Peyer's patch (tissue), 4 donors: ENCODE results near the gene GUCA1A. TPM values are rescaled to one million over a fixed set of nuclear protein-coding genes. Genes with fewer than 3 reads are reported as not detected.

ENCODE experiments used
- DNase-seq, 3 donors: peaks; one replicate each; pipeline ENCODE4 v3.0.0-alpha.2; 2017 to 2019
- H3K27ac ChIP-seq, 4 donors: fragments of 200-600 bp; sonication (generic); one replicate each; pipeline ENCODE4 v1.5.1; 2016 to 2019
- H3K27me3 ChIP-seq, 2 donors: fragments of 200-600 bp; sonication (generic); one replicate each; pipeline ENCODE4 v1.5.1; 2019
- H3K36me3 ChIP-seq, 3 donors: fragments of 200-600 bp; sonication (generic); one replicate each; pipeline ENCODE4 v1.5.1; 2016 to 2019
- H3K4me1 ChIP-seq, 4 donors: fragments of 200-600 bp; sonication (generic); one replicate each; pipeline ENCODE4 v1.5.1; 2016 to 2019
- H3K4me3 ChIP-seq, 4 donors: fragments of 200-600 bp; sonication (generic); 1 replicate in 3 of 4; 2 replicates in 1 of 4; pipeline ENCODE4 v1.5.1; 2016 to 2019; ENCODE audit warnings: mild to moderate bottlenecking in 1 of 4
- H3K9me3 ChIP-seq, 4 donors: fragments of 200-600 bp; sonication (generic); one replicate each; pipeline ENCODE4 v1.5.1; 2016 to 2019; ENCODE audit warnings: mild to moderate bottlenecking in 1 of 4
- POLR2A ChIP-seq, 2 donors: fragments of 450-650 bp; IDR thresholded peaks; one replicate each; pipeline ENCODE4 v1.5.1; 2017; ENCODE audit warnings: antibody characterized with exemption in 2 of 2, mild to moderate bottlenecking in 2 of 2, moderate library complexity in 2 of 2
- total RNA-seq, 4 donors: library from RNA; depleted of rRNA; stranded (reverse); fragments of >200 nt; gene quantifications; one replicate each; pipeline ENCODE4 v1.1.0, GENCODE V29; 2016
- TF ChIP-seq, protein P1 (sequence below), 6 experiments: fragments of 450-650 bp in 4 of 6; fragments of 200-600 bp in 2 of 6; sonication (generic) in 1 of 6; IDR thresholded peaks; one replicate each; pipeline ENCODE4 v1.5.1; 2017 to 2019; ENCODE audit warnings: antibody characterized with exemption in 6 of 6, mild to moderate bottlenecking in 3 of 6, moderate library complexity in 1 of 6

The GUCA1A gene
- total RNA-seq, 4 donors from 2014 or later, result not detected

DNA sequence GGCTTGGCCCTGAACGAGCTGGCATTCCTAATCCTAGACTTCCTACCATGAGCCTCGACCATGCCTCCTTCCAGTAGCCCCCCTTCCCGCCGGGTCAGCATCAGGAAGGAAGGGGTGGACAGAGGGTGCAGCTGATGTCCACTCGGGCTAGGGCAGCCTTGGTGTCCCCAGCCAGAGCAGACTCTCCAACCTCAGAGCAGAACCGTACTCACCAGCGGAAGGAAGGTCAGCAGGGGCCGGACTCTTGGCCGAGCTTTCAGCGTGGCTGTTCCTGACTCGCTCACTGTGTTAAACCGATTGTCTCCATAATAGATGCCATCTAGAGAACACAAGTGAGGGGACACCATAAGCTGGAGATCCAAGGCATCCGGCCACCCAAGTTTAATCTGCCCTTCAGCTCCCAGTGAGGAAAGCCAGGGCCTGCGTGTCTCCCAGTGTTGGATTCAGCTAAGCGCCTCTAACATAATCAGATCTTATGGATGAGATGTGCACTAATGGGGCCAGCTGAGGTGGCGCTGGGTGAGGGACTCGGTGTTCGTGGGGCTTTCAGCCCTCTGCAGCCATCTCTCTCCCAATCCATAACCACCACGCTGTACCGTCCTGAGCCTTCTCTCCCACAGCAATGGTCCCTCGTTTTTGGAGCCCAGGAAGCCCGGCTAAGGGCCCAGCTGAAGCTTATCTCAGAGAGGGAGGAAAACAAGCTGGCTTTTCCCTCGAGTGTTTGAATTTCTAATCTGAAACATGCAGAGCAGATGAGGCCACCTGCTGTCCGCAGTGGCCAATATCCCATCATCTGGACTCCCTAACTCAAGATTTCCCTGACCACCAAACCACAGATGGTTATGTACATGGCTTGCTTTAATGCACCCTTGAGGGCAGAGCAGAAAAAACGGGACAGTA is 44.5 kb upstream of the GUCA1A start:
- peaks cover 0 to 7% (median 0%) of the 10 kb centered on the region in 4 donors for H3K4me1 ChIP-seq
- no peaks in the 10 kb centered on the region for H3K27me3 ChIP-seq
- peaks cover 0 to 28% (median 0%) of the 10 kb centered on the region in 3 donors for H3K36me3 ChIP-seq
- H3K27ac ChIP-seq, result no peak overlapping the region
- H3K9me3 ChIP-seq, result no peaks in the 10 kb centered on the region
- no peak overlapping the region for H3K4me3 ChIP-seq
- TF ChIP-seq, protein P1, sequence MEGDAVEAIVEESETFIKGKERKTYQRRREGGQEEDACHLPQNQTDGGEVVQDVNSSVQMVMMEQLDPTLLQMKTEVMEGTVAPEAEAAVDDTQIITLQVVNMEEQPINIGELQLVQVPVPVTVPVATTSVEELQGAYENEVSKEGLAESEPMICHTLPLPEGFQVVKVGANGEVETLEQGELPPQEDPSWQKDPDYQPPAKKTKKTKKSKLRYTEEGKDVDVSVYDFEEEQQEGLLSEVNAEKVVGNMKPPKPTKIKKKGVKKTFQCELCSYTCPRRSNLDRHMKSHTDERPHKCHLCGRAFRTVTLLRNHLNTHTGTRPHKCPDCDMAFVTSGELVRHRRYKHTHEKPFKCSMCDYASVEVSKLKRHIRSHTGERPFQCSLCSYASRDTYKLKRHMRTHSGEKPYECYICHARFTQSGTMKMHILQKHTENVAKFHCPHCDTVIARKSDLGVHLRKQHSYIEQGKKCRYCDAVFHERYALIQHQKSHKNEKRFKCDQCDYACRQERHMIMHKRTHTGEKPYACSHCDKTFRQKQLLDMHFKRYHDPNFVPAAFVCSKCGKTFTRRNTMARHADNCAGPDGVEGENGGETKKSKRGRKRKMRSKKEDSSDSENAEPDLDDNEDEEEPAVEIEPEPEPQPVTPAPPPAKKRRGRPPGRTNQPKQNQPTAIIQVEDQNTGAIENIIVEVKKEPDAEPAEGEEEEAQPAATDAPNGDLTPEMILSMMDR (IDR thresholded peaks at IDR 0.05), result no peak
- no peak for TF ChIP-seq POLR2A (IDR thresholded peaks at IDR 0.05)
- DNase-seq, result no peak

DNA sequence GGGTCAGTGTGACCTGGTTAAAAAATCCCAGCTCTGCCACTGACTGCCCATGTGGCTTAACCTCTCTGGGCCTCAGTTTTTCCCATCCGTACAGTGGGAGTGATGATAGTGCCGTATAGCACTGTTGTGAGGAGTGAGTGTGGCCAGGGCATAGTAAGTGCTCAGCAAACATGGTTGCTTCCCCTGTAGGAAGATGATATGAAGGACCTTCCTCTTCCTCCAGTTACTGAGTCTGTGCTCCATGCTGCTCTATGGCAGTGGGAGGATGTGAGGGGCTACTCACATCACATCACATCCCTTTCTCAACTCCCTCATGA is 43.8 kb upstream of the GUCA1A start:
- TF ChIP-seq, protein P1 (IDR thresholded peaks at IDR 0.05), result no peak
- TF ChIP-seq POLR2A (IDR thresholded peaks at IDR 0.05), result no peak
- Histone ChIP-seq H3K4me3 (no peak overlapping the region), H3K9me3 (no peaks in the 10 kb centered on the region), H3K27me3 (no peaks in the 10 kb centered on the region), H3K4me1 (peaks cover 0 to 7% (median 0%) of the 10 kb centered on the region in 4 donors), H3K36me3 (peaks cover 0 to 28% (median 0%) of the 10 kb centered on the region in 3 donors), H3K27ac (no peak overlapping the region)
- DNase-seq, result no peak

DNA sequence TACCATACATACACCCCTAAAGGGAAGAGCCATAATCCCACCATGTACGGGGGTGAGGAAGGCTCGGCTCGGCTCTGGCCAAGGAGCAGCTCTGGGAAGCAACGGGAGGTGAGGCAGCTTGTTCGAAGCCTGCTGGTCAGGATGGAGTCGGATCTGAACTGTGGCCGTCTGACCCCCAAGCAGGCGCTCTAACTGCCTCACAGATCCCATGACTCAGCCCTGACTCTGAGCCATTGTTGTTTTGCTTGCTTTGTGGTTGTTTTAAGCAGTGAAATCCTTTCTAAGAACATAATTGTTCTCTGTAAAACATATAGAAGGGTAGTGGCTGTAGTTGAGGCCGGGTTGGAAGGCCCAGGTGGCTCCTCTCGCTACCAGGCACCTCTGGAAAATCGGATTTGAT is 41.6 kb upstream of the GUCA1A start:
- Histone ChIP-seq H3K27me3 (no peaks in the 10 kb centered on the region), H3K4me1 (peaks cover 0 to 13% (median 0%) of the 10 kb centered on the region in 4 donors), H3K9me3 (no peaks in the 10 kb centered on the region), H3K4me3 (no peak overlapping the region), H3K27ac (no peak overlapping the region), H3K36me3 (peaks cover 0 to 21% (median 0%) of the 10 kb centered on the region in 3 donors)
- DNase-seq, result no peak
- TF ChIP-seq, protein P1 (IDR thresholded peaks at IDR 0.05), result no peak
- no peak for TF ChIP-seq POLR2A (IDR thresholded peaks at IDR 0.05)

DNA sequence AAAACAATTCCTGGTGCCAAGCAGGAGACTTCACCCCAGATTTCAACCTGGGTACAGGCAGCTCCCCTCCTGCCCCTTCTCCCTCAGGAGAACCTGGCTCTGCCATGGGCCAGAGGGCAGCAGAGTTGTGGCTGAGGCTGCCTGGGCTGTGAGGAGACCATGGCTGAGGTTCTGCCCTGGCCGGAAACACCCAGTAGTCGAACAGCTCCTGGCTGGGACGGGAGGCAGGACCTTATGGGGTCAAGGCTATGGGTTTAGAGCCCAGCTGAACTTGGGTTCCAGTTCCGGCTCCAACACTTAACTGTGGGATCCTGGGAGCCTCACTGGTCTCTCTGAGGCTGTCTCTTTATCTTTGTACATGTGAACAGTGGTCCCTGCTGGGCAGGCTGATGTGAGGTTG is 39.2 kb upstream of the GUCA1A start:
- Histone ChIP-seq H3K4me3 (no peak overlapping the region), H3K4me1 (peaks cover 0 to 31% (median 0%) of the 10 kb centered on the region in 4 donors), H3K9me3 (no peaks in the 10 kb centered on the region), H3K27ac (no peak overlapping the region), H3K36me3 (peaks cover 0 to 15% (median 0%) of the 10 kb centered on the region in 3 donors), H3K27me3 (no peaks in the 10 kb centered on the region)
- TF ChIP-seq, protein P1 (IDR thresholded peaks at IDR 0.05), result no peak
- no peak for TF ChIP-seq POLR2A (IDR thresholded peaks at IDR 0.05)
- DNase-seq, result no peak

DNA sequence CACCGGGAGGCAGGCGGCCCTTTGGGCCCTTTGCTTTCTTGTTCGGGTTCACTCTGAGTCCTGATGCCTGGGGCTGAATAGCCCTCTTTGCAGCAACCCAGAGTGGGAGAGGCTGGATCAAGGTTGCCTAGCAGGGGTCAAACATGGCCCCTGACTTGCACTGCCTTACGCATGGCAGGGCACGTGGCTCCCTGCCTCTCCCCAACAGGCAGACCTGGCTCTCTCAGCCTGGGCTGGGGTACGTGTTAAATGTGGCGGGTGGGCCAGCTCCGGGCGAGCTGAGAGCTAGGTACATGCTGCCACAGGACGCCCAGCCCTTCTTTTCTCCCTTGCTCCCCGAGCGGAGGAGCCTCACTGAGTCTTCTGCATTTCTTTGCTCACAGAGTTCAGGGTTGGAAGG is 38.0 kb upstream of the GUCA1A start:
- H3K4me3 ChIP-seq, result no peak overlapping the region
- no peak for TF ChIP-seq POLR2A (IDR thresholded peaks at IDR 0.05)
- TF ChIP-seq, protein P1 (IDR thresholded peaks at IDR 0.05), result no peak
- peaks cover 0 to 39% (median 0%) of the 10 kb centered on the region in 4 donors for H3K4me1 ChIP-seq
- no peak overlapping the region for H3K27ac ChIP-seq
- H3K36me3 ChIP-seq, result peaks cover 0 to 11% (median 0%) of the 10 kb centered on the region in 3 donors
- no peak for DNase-seq
- H3K9me3 ChIP-seq, result no peaks in the 10 kb centered on the region
- H3K27me3 ChIP-seq, result no peaks in the 10 kb centered on the region
